ENCODE data around the gene UQCRFS1.

- TF ChIP-seq, protein P1, sequence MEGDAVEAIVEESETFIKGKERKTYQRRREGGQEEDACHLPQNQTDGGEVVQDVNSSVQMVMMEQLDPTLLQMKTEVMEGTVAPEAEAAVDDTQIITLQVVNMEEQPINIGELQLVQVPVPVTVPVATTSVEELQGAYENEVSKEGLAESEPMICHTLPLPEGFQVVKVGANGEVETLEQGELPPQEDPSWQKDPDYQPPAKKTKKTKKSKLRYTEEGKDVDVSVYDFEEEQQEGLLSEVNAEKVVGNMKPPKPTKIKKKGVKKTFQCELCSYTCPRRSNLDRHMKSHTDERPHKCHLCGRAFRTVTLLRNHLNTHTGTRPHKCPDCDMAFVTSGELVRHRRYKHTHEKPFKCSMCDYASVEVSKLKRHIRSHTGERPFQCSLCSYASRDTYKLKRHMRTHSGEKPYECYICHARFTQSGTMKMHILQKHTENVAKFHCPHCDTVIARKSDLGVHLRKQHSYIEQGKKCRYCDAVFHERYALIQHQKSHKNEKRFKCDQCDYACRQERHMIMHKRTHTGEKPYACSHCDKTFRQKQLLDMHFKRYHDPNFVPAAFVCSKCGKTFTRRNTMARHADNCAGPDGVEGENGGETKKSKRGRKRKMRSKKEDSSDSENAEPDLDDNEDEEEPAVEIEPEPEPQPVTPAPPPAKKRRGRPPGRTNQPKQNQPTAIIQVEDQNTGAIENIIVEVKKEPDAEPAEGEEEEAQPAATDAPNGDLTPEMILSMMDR (conservative IDR thresholded peaks at IDR 0.05) = no peak
- TF ChIP-seq EZH2 (IDR thresholded peaks at IDR 0.05; ENCODE audit: low read depth) = no peak
Observed at GRCh38 chr19:29206453-29206852, 6.5 kb downstream of the UQCRFS1 start.

Measured in PC-9 (cell line).